PFSK-1 (cell line): ENCODE measurements around the gene EXOC1.

Source experiments
- FOXP2 ChIP-seq: optimal IDR thresholded peaks from 2 replicates; pipeline ENCODE3; 2011; ENCODE audit warnings: borderline replicate concordance, control low read depth, inconsistent platforms; ENCODE audit not compliant: insufficient read depth; ENCODE audit errors: extremely low read length, extremely low read depth
- POLR2AphosphoS5 ChIP-seq: IDR thresholded peaks from 2 replicates; pipeline ENCODE4 v1.6.1; 2012; ENCODE audit warnings: low read depth, mild to moderate bottlenecking, control low read depth, low read length, moderate library complexity
- SIN3A ChIP-seq: IDR thresholded peaks from 2 replicates; pipeline ENCODE4 v1.6.1; 2012; ENCODE audit warnings: mild to moderate bottlenecking, low read length, moderate library complexity, borderline replicate concordance; ENCODE audit not compliant: insufficient read depth
- TAF1 ChIP-seq: IDR thresholded peaks from 2 replicates; pipeline ENCODE4 v1.6.1; 2012; ENCODE audit warnings: low read length, control low read depth, borderline replicate concordance; ENCODE audit not compliant: insufficient read depth
- TF ChIP-seq, protein P1 (sequence below), 2 experiments: IDR thresholded peaks; 2 replicates each; pipeline versions ENCODE4 v1.6.1 to v1.8.0; 2011 to 2012; ENCODE audit warnings: low read depth in 2 of 2, low read length in 2 of 2, control low read depth in 1 of 2, inconsistent platforms in 1 of 2, mild to moderate bottlenecking in 1 of 2, moderate library complexity in 1 of 2; ENCODE audit not compliant: insufficient read depth in 1 of 2

EXOC1 gene

DNA sequence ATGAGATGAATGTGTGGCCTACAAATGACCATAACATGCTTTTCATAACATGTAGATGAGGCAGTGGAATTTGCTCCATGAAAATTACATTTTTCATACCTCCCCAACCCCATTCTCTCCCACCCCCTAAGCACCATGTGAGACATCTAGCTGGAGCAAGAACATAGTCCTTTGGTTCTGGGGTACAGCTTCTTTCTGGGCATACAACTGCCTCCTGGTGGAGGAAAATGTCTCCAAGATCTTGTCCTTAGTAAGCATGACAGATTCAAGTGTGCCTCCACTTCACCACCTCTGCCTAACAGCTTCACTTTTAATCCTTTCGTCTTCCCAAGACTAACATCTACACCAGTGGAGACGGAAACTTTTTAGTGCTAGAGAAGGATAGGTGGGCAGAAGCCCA lies 25.9 kb upstream of the EXOC1 start:
- TF ChIP-seq POLR2AphosphoS5 (no peak), SIN3A (no peak), FOXP2 (no peak), TAF1 (no peak)
- TF ChIP-seq, protein P1, sequence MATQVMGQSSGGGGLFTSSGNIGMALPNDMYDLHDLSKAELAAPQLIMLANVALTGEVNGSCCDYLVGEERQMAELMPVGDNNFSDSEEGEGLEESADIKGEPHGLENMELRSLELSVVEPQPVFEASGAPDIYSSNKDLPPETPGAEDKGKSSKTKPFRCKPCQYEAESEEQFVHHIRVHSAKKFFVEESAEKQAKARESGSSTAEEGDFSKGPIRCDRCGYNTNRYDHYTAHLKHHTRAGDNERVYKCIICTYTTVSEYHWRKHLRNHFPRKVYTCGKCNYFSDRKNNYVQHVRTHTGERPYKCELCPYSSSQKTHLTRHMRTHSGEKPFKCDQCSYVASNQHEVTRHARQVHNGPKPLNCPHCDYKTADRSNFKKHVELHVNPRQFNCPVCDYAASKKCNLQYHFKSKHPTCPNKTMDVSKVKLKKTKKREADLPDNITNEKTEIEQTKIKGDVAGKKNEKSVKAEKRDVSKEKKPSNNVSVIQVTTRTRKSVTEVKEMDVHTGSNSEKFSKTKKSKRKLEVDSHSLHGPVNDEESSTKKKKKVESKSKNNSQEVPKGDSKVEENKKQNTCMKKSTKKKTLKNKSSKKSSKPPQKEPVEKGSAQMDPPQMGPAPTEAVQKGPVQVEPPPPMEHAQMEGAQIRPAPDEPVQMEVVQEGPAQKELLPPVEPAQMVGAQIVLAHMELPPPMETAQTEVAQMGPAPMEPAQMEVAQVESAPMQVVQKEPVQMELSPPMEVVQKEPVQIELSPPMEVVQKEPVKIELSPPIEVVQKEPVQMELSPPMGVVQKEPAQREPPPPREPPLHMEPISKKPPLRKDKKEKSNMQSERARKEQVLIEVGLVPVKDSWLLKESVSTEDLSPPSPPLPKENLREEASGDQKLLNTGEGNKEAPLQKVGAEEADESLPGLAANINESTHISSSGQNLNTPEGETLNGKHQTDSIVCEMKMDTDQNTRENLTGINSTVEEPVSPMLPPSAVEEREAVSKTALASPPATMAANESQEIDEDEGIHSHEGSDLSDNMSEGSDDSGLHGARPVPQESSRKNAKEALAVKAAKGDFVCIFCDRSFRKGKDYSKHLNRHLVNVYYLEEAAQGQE (IDR thresholded peaks at IDR 0.05; ENCODE audit: insufficient read depth in 1 of 2, low read depth in 2 of 2, low read length in 2 of 2): no peak

DNA sequence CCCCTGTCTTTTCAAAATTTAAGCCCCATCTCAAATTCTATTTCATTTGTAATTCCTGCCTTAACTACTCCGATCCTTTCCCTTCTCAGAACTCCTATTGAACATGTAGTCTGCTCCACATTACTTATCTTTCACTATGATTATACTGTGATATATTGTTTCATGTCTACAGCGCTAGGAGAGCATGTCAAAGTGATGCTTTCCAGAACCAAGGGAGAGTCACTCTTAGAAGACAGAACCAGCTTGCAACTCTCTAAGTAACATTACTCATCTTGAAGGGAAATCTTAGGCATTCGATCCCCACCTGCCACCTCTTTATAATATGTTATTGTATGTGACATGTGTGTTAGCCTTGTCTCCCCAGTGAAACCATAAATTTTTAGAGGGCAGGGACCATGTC lies 23.4 kb upstream of the EXOC1 start:
- TF ChIP-seq POLR2AphosphoS5 (no peak), TAF1 (no peak), SIN3A (no peak), FOXP2 (no peak)
- TF ChIP-seq, protein P1 (IDR thresholded peaks at IDR 0.05; ENCODE audit: insufficient read depth in 1 of 2, low read depth in 2 of 2, low read length in 2 of 2): no peak

DNA sequence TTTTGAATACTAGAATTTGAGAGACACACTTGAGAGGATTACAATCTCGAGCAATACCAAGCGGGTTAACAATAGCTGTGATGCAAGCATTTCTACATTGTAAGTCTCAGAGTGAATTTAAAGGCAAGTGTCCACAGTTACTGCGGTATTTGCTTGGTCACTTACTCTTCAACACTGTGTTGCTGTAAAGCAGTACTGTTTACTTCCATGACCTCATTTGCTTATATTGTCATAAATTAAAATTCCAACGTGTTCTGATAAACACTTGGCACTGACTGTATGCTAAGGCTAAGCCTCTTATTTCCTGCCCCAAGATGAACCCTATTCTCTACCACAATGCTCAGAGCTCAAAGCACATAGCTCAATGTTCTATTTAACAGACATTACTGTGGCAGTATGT lies 22.7 kb upstream of the EXOC1 start:
- TF ChIP-seq TAF1 (no peak), FOXP2 (no peak), POLR2AphosphoS5 (no peak), SIN3A (no peak)
- TF ChIP-seq, protein P1 (IDR thresholded peaks at IDR 0.05; ENCODE audit: insufficient read depth in 1 of 2, low read depth in 2 of 2, low read length in 2 of 2): no peak

DNA sequence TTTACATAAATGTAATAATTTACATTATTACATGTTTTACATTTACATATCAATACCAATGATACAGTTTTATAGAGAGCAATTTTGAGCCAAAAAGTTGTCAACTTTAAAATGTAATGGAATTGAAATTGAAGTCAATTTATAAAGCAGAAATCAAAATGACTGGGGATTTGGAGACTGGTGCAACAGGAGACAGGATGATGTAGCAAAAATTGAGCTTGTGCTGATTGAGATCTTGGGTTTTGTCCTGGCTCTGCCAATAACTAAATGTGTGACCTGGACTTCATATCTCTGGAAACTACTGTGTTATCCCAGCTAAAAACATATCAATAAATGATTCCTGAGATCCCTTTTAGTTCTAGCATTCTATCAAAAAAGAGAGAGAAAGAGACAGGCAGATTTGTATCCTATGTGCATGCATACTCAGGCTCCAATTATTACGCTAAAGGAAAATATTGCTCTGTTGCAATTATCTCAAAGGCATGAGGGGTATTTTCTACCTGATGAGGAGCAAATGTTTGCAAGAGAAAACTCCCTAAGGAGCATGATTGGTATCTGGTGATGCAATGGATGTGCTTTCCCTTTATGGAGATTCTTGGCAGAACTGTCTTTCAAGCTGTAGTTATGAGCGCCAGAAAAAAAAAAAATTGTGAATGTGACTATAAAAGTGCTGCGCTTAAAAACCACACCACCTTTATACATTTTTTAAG lies 19.2 kb upstream of the EXOC1 start:
- no peak for TF ChIP-seq POLR2AphosphoS5

DNA sequence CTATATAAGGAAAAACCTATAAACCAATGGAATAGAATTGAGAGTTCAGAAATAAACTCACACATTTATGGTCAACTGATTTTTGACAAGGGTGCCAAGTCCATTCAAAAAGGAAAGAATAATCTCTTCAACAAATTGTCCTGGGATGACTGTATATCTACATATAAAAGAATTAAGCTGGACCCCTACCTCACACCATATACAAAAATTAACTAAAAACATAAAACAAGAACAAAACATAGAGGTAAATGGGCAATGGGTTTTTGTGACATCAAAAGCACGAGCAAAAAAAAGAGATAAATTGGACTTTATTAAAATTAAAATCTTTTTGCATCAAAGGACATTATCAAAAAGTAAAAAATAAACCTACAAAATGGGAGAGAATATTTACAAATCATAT lies 15.5 kb upstream of the EXOC1 start:
- TF ChIP-seq SIN3A: no peak

DNA sequence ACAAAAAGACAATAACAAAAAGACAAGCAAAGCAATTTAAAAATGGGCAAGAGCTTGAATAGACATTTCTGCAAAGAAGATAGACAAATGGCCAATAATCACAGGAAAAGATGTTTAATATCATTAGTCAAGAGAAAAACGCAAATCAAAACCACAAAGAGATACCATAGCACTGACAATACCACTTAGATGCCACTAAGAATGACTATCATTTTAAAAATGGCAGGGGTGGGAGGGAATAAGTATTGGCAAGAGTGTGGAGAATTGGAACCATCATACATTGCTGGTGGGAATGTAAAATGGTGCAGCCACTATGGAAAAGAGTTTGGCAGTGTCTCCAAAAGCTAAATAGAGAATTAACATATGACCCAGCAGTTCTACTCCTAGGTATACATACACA lies 15.1 kb upstream of the EXOC1 start:
- TF ChIP-seq, protein P1 (IDR thresholded peaks at IDR 0.05; ENCODE audit: insufficient read depth in 1 of 2, low read depth in 2 of 2, low read length in 2 of 2): no peak
- TF ChIP-seq FOXP2 (no peak), TAF1 (no peak), SIN3A (no peak), POLR2AphosphoS5 (no peak)
